ENCODE results near the gene PHACTR1.
"Not testable (repeated sequence)": the region's sequence is repeated elsewhere in the genome, so short reads cannot be mapped to it uniquely, and the experiment has no call there.

Gene PHACTR1

DNA sequence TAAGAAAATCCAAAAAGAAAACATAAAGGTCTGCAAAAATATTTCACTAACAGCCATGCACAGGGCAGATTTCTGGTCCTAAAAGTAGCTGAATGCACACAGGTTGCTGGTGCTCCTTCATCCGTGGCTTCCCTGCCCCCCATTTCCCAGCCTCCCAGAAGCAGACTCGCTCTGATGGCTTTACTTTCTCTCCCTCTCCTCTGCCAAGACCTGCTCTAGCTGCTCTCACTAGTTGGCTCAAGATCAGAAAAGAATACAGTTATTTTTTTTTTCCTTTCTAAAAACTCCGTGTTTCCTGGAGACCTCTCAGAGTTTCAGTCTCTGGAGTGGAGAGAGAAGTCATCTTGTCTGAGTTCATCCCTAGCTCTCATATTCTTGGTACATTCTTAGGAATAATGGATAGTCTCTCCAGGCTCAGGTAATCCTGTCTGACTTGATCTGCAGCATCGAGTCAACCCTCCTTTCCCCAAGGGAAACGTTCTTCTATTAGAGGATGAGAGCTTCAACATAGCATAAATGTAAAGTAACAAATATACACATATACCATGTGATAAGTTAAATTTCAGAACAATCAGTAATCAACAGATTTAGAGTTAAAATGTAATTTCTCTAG is 397.5 kb downstream of the PHACTR1 start:
- no peak for DNase-seq (ENCODE audit: low read depth)

DNA sequence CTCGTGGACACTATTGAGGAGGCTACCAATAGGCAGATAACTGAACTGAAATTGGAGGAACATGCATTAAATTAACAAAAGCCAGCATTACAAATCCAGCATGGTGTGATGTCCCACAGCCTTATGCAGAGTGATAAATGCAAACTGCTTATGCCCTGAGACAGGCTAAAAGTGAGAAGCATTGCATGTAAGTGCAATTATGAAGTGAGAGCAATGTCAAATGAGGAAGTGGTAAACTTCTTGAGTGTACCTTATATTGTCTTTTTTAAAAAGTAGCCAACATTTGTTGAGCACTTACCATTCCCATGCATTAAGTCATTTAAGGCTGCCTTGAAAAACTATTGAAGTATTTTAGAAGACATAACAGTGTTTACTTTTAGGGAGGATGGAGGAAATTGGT is 399.6 kb downstream of the PHACTR1 start:
- DNase-seq (ENCODE audit: low read depth), result no peak

DNA sequence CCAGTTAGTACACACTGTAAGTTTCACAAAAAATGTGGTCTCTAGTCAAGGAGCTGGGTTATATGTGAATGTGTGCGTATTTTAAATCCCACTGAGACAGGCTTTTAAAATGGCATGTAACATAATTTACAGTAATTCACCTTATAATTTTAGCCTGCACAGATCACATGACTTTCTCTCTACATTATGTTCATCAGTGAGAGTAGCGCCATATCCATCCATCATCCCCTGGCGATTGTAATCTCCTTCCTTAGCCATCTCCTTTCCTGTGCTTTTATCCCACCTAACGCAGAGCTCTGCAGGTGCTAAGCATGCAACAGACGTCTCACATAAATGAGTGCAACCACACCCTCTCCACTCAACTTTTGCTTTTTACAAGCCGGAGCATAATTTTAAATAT is 401.0 kb downstream of the PHACTR1 start:
- DNase-seq (ENCODE audit: low read depth), result no peak

DNA sequence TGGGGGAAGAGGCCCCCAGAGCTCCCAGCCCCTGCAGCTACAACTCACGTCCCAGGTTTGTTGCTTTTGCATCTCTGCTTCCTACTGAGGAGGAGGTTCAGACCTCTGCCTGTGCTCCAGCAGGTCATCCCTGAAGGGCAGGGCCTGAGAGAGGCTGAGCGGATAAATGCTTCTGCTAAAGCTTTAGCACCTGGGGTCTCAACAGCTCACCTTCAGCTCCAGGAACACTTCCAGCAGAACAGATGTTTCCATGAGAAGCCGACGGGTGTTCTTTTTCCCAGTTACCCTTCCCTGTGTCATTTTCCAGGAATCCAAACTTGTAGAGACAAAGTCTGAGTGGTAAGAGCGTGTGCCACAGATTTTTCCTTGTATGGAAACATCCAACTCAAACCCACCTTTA is 403.0 kb downstream of the PHACTR1 start:
- DNase-seq (ENCODE audit: low read depth), result no peak

DNA sequence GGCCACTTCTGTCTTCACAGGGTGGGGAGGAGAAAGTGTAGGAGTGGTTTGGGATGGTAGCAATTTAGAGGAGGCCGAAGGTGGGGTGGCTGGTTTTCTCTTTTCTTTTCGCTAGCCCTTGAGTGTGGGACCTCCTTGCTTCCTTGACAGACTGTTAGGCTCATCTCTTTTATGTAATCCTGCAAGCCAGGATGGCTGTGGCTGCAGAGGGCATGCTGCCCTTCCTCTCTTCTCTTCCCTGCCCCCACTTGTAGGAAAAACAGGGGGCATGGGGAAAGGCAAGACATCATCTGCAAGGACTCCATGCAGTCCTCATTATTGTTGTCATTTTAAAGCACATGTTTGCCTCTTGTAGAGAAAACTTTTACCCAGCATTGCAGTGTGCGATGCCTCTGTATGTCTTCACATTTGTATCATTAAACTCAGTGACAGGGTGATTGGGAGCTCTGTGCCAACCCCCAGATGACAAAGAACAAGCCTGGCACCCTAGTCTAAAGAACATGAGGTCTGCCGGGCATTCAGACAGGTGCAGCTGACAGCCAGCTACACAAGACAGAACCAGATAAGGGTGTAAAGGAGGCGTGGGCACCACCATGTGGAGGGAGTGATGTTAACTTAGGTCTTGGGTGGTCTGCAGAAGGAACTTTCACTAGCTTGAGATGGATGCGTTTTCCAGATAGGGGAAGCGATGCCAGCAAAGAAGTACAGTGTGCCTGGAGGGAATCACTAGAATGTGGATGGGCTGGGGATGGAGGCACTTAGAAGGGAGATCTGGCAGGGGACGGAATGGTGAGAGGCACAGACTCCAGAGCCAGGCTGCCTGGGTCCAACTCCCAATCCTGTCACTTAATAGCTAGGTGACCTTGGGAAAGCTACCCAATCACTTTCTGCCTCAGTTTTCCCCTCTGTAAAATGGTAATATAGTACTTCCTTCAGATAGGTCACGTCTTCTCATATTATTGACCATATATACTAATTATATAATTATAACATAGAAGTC is 404.2 kb downstream of the PHACTR1 start:
- DNase-seq (ENCODE audit: low read depth), result no peak

DNA sequence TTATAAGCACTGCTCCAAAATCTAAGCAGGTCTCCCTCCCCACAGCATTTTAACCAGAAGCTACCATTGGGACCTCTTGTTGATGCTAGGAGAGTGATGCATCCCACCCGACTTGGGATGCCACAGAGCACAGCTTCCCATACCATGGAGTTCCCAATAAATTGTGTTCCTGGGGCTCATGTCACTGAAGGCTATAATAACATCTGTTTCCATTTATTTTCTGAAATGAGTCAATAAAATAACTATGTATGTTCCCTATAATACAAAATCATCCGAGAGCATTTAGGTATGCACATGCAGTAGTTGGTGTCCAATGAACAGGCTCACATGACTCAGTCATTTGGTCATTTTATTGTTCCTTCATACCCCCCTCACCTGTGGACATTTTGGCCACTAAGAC is 407.6 kb downstream of the PHACTR1 start:
- DNase-seq (ENCODE audit: low read depth), result peak; percentile 31

DNA sequence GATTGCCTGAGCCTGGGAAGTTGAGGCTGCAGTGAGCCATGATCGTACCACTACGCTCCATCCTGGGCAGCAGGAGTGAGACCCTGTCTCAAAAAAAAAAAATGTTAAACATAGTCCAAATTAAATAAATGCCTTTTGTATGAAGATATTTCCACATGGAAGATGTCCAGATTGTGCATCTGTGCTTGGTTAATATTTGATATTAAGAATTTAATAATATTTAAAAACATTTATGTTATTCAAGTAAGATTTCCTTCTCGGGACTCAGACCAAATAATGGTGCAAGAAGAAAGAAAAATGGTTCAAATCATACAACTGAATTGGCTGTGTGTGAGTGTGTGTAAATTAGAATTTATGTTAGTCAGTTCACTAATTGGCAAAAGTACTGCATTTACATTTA is 409.3 kb downstream of the PHACTR1 start:
- DNase-seq (ENCODE audit: low read depth), result no peak

DNA sequence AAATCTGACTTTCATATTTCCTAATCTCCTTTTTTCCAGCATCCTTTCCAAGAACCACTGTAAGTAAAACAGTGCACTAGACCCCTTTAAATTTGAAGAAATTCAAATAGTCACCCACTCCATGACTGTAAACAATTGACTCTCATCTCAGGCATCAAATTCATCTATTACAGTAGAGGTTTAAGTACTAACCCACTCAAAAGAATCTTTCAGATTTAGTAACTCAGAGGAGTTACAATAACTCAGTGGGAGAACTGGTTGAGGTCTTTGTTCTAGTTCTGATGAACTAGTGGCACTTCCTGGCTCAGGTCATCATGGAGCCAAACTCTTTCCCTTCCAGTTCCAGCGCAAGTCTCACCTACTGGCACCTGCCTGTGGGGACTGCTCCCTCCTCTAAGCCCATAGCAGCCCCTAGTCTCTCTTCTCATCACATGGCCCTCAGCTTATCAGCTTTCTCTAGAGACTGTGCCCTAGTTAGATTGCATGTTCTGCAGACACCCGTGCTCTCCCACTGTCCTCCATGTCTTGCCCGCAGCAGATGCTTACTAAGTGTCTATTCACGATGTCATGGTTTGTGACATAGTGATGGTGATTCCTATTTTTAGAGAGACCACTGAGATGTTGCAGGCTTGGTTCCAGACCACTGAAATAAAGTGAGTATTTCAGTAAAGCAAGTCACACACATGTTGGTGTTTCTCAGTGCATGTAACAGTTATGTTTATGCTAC is 415.5 kb downstream of the PHACTR1 start:
- DNase-seq (ENCODE audit: low read depth), result no peak

DNA sequence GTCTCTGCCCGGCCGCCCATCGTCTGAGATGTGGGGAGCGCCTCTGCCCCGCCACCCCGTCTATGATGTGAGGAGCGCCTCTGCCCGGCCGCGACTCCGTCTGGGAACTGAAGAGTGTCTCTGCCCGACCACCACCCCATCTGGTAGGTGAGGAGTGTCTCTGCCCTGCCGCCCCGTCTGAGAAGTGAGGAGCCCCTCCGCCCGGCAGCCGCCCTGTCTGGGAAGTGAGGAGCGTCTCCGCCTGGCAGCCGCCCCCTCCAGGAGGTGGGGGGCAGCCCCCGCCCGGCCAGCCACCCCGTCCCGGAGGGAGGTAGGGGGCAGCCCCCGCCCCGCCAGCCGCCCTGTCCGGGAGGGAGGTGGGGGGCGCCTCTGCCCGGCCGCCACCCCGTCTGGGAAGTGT is 417.3 kb downstream of the PHACTR1 start:
- DNase-seq (ENCODE audit: low read depth), result not testable (repeated sequence)

DNA sequence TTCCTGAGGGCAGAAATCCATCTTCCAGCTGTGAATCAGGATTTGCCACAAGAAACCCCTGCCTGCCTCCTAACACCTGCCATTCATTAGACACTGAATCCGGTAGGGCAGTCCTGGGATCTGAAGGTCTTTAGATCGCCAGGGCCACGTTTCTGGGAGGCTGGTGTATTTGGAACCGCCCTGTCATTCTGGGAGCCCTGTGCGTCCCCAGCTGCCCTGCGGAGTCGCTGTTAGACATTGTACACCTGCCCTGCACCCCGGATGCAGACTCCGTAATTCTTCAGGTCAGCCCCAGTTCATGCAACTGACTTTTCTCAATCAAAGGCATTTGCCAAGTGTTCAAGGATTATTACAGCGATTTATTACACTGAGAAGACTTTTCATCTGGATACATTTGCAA is 418.6 kb downstream of the PHACTR1 start:
- DNase-seq (ENCODE audit: low read depth), result no peak

DNA sequence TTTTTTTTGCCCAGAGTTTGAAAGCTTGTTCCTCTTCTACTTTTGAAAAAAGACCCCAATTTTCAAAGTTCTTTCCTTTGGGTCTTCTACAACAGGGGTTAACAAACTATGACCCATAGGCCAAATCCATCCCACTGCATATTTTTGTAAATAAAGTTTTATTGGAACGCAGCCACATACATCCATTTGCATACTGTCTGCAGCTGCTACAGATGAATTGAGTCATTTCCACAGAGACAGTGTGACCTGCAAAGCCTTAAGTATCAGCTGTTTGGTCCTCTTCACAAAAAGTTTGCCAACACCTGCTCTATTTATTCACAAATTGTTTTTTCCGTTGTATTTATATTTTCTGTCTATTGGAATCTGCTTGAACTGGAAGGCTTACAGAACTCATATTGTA is 422.6 kb downstream of the PHACTR1 start:
- no peak for DNase-seq (ENCODE audit: low read depth)

DNA sequence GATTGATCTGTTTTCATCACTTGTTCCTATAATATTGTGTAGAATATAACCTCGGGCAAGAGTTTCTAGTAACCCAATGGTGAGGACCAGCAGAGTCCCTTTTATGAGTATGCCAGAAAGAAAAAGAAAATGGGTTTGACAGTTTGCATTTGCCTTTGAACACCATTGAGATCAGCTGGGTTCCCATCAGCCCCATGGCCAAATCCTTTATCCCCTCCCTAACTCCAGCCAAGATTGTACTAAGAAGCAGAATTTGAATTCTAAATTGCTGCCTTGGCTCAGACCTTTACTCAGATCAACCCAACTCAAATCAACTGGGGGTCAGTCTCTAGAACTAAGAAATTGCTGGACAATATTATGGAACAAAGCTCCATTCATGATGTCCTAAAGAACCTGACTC is 424.4 kb downstream of the PHACTR1 start:
- DNase-seq (ENCODE audit: low read depth), result no peak

DNA sequence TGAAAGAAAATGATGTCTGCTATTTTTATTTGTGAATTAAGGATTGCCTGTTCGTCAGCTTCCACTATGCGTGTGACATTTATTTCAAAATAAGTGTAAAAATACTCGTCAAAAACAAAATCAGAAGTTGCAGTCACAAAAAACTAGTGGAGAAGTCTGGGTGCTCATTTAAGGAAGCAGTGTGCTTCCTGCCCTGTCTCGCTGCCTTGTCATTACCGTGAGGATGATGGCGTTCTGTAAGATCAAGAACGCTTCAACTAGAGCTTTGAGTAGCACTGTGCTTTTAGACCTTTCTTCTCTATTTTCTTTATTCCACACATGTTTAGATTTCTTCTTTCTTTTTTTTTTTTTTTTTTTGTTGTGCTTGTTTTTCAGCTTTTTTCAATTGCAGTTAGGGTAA is 424.8 kb downstream of the PHACTR1 start:
- DNase-seq (ENCODE audit: low read depth), result no peak

DNA sequence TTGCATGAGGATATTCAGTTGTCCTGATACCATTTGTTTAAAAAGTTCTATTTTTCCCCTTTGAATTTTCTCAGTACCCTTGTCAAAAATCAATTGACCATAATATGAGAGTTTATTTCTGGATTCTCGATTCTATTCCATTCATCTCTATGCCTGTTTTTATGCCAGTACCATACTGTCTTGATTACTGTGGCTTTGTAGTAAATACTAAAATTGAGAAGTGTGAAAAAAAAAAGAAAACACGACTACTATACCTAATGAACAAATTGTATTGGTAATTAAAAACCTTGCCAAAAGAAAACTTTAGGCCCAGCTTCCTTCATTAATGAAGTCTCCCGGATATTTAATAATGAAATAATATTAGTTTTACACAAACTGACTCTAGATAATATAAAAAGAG is 426.0 kb downstream of the PHACTR1 start:
- no peak for DNase-seq (ENCODE audit: low read depth)

DNA sequence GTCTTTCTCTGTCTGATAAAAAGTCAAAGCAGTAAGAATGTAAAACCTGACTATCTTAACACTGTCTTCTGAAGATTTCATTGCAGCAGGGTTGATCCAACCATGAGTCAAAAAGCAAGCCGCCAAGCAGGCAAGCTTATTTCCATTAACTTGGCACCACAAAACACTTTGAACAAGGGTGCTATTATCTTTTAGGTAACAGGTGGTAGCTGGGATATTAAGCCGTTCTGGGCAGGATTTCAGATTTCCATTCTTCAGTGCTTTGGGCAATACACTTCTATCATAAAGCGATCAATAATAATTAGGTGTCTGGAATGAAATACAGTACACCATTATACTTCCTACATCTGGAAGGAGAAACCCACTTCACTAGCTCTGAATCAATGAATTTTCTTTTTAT is 429.9 kb downstream of the PHACTR1 start:
- no peak for DNase-seq (ENCODE audit: low read depth)

DNA sequence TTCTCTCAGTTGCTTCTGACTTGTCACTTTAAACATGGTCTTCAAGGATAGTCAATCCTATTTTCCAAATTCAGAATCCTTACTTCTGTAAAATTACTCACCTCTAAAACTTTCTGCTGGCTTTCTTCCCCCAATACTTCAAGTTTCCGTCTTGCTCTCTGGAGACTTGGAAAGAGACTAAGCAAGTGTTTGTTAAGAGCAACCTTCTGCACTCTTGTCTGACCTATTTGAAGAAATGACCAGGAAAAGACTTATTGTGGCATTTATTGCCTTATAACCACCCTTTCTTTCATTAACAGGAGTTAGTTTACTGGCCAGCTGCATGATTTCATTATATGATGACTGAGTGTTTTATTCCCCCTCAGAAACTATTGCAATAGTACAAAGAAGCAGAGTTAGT is 430.8 kb downstream of the PHACTR1 start:
- DNase-seq (ENCODE audit: low read depth), result no peak

DNA sequence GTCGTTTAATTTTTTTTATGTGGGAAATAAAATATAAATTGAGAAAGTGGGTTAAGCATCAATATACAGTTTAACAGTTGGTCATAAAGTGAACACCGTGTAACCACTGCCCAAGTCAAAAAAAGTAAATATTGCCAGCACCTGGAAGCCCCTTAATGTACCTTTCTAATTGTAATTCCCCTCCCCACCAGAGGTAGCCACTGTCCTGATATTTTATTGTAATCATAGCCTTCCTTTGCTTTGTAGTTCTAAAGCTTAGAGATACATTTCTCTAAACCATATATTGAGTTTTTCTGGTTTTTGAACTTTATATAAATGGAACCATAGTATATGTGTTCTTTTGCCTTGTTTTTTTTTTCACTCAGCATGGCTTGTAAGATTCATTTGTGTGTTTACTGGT is 431.2 kb downstream of the PHACTR1 start:
- no peak for DNase-seq (ENCODE audit: low read depth)

DNA sequence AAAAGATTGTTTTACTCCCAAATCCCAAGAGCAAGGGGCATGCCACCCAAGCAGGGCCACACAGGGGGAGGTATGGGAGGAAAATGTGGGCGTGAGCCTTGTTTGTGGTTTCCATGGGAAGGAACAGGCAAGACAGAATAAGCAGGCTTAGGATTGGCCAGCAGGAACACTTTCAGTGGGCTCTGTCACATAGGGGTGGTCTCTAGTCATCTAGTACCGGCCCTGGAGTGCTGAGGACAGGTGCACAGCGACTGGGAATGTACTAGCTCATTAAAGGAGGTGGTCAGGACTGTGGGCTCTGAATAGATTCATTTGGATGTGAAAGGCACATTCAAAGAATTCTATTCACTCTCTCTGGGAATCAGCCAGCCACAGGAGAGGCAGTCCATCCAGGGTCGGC is 436.2 kb downstream of the PHACTR1 start:
- DNase-seq (ENCODE audit: low read depth), result no peak

DNA sequence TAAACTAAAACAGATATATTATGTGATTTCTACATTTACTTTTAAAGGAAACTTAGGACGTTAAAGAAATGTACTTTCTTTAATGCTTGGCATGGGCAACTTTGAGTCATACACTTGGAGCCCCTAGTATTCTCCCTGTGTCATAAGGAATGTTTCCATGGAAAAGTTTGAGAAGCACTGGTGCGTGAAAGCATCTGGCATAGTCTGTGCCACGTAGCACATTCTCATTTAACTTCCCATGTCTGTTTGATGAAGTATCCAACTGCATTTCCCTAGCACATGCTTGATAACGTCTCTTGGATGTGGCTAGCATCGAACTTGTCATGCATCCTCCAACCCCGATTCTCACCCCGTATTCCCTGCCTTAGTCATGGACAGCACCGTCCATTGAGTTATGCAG is 439.8 kb downstream of the PHACTR1 start:
- DNase-seq (ENCODE audit: low read depth), result peak; percentile 11

DNA sequence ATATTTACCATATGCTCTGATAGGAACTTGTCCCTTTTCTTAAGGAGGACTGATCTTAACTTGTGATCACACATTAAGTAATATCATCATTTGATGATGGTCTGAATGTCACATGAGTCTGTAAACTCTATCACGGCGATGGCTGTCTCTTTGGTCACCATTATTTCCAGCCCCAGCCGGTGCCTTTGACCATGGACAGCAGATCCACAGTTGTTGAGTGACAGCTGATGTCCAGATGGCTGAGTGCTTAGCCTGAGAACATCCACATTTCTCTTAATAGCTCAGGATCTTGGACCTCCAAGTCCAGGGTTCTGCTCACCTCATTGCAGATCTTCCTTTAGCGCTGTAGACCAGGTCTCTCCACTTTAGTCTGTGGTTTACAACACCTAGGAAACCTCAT is 440.7 kb downstream of the PHACTR1 start:
- DNase-seq (ENCODE audit: low read depth), result no peak

DNA sequence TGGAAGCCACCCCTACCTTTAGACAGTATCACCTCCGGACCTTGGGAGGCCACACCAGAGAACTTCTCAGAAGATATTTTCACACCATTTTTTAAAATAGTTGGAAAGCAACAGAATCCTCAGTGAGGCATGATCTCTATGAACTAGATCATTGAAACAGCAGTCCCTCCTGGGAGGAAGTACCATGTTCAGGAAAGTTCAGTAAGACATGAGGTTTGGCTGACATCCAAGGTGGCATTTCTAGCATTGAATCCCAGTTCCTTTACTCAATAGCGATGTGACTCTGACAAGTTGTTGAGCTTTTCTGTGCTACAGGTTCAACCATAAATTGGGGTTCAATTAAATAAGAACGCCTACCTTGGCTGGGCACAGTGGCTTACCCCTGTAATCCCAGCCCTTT is 442.7 kb downstream of the PHACTR1 start:
- DNase-seq (ENCODE audit: low read depth), result no peak

DNA sequence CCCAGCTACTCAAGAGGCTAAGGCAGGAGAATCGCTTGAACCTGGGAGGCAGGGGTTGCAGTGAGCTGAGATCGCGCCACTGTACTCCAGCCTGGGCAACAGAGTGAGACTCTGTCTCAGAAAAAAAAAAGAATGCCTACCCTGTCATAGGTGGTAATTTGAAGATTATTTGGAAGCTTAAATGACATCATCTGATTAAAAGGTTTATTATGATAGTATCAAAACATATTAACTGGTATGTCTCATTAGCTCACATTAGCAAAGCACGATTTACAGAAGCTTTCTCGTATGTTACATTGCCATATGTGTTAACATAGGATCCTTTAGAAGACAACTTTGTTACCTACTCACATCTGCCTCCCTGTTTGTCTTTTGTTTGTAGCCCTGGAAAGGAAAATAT is 443.3 kb downstream of the PHACTR1 start:
- not testable (repeated sequence) for DNase-seq (ENCODE audit: low read depth)
